HepG2 (cell line): ENCODE results near the gene JAGN1.
"Not testable (repeated sequence)": the region's sequence is repeated elsewhere in the genome, so short reads cannot be mapped to it uniquely, and the experiment has no call there.

Experiments used
- FOSL1 ChIP-seq: sonication (generic); formaldehyde crosslinking; IDR thresholded peaks from 2 replicates; pipeline ENCODE4 v1.9.0; 2021; ENCODE audit warnings: missing genetic modification reagents, borderline replicate concordance
- GABPA ChIP-seq, 2 experiments: IDR thresholded peaks; 2 replicates each; pipeline ENCODE4 v1.6.1; 2011 to 2016; ENCODE audit warnings: low read depth in 2 of 2, low read length in 1 of 2, missing biosample characterization in 1 of 2, missing genetic modification characterization in 1 of 2
- MAFK ChIP-seq, 2 experiments: IDR thresholded peaks in 1 of 2; conservative IDR thresholded peaks in 1 of 2; 2 replicates each; pipeline ENCODE4 v1.6.1; 2011; ENCODE audit warnings: improper control_type of control experiment in 2 of 2, low read length in 2 of 2
- MAZ ChIP-seq, 2 experiments: sonication (generic) in 1 of 2; formaldehyde crosslinking in 1 of 2; IDR thresholded peaks; 2 replicates each; pipeline versions ENCODE4 v1.5.0 to v1.6.1; 2012 to 2020; ENCODE audit warnings: low read depth in 2 of 2, mild to moderate bottlenecking in 2 of 2, borderline replicate concordance in 1 of 2, improper control_type of control experiment in 1 of 2, low read length in 1 of 2, missing genetic modification reagents in 1 of 2, moderate library complexity in 1 of 2
- MTF1 ChIP-seq: sonication (generic); formaldehyde crosslinking; IDR thresholded peaks from 2 replicates; pipeline ENCODE4 v1.5.0; 2020; ENCODE audit warnings: missing genetic modification reagents
- MZF1 ChIP-seq: sonication (generic); formaldehyde crosslinking; IDR thresholded peaks from 2 replicates; pipeline ENCODE4 v1.8.1; 2023; ENCODE audit warnings: mild to moderate bottlenecking, missing genetic modification reagents, borderline replicate concordance
- RAD21 ChIP-seq: fragments of 450-650 bp; formaldehyde crosslinking; IDR thresholded peaks from 2 replicates; pipeline ENCODE4 v1.5.0; 2020; ENCODE audit warnings: mild to moderate bottlenecking
- RNF2 ChIP-seq: fragments of 450-650 bp; conservative IDR thresholded peaks from 2 replicates; pipeline ENCODE4 v1.6.1; 2016; ENCODE audit warnings: low read depth
- YY1 ChIP-seq: IDR thresholded peaks from 2 replicates; pipeline ENCODE4 v1.6.1; 2011; ENCODE audit warnings: low read length, low read depth, moderate library complexity, mild to moderate bottlenecking; ENCODE audit not compliant: insufficient read depth, insufficient replicate concordance
- ZNF232 ChIP-seq: sonication (generic); formaldehyde crosslinking; IDR thresholded peaks from 2 replicates; pipeline ENCODE4 v1.4.0; 2020; ENCODE audit warnings: missing genetic modification reagents, borderline replicate concordance
- ZSCAN9 ChIP-seq: IDR thresholded peaks from 2 replicates; pipeline ENCODE4 v1.6.1; 2016; ENCODE audit warnings: borderline replicate concordance
- TF ChIP-seq, protein P1 (sequence below): sonication (generic); formaldehyde crosslinking; IDR thresholded peaks from 2 replicates; pipeline ENCODE4 v1.8.0; 2022; ENCODE audit warnings: missing genetic modification reagents, mild to moderate bottlenecking, inconsistent platforms, borderline replicate concordance
- TF ChIP-seq, protein P2 (sequence below): sonication (generic); formaldehyde crosslinking; IDR thresholded peaks from 2 replicates; pipeline ENCODE4 v1.5.0; 2020; ENCODE audit warnings: mild to moderate bottlenecking, missing genetic modification reagents, moderate library complexity
- TF ChIP-seq, protein P3 (sequence below): sonication (generic); formaldehyde crosslinking; IDR thresholded peaks from 2 replicates; pipeline ENCODE4 v1.8.0; 2022; ENCODE audit warnings: mild to moderate bottlenecking, missing genetic modification reagents, moderate library complexity

DNA sequence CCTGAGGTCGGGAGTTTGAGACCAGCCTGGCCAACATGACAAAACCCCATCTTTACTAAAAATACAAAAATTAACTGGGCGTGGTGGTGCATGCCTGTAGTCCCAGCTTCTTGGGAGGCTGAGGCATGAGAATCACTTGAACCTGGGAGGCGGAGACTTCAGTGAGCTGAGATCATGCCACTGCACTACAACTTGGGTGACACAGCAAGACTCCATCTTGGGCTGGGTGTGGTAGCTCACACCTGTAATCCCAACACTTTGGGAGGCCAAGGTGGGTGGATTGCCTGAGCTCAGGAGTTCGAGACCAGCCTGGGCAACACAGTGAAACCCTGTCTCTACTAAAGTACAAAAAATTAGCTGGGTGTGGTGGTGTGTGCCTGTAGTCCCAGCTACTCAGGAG lies 14.2 kb upstream of the JAGN1 start:
- TF ChIP-seq, protein P1, sequence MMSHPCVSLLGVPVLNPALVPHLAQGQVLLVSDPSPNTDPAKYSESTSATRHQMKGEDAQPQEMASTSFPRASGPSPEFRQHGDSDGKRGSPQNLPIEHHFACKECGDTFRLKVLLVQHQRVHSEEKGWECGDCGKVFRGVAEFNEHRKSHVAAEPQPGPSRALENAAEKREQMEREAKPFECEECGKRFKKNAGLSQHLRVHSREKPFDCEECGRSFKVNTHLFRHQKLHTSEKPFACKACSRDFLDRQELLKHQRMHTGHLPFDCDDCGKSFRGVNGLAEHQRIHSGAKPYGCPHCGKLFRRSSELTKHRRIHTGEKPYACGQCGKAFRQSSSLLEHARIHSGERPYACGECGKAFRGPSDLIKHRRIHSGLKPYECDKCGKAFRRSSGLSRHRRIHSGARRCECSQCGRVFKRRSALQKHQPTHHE (CRISPR knock-in tag), result not testable (repeated sequence)
- TF ChIP-seq MAFK (conservative IDR thresholded peaks at IDR 0.05 in 1 of 2, IDR thresholded peaks at IDR 0.05 in 1 of 2; ENCODE audit: low read length in 2 of 2); ZSCAN9 (CRISPR knock-in tag); FOSL1 (CRISPR knock-in tag); MTF1 (CRISPR knock-in tag); ZNF232 (CRISPR knock-in tag); MAZ (IDR thresholded peaks at IDR 0.05; ENCODE audit: borderline replicate concordance, low read depth, low read length); MAZ (CRISPR knock-in tag; IDR thresholded peaks at IDR 0.05; ENCODE audit: low read depth); MZF1 (CRISPR knock-in tag); RAD21 (CRISPR knock-in tag); RNF2; GABPA (IDR thresholded peaks at IDR 0.05; ENCODE audit: low read depth, low read length); GABPA (CRISPR knock-in tag; IDR thresholded peaks at IDR 0.05; ENCODE audit: low read depth); YY1: not testable (repeated sequence)
- TF ChIP-seq, protein P2, sequence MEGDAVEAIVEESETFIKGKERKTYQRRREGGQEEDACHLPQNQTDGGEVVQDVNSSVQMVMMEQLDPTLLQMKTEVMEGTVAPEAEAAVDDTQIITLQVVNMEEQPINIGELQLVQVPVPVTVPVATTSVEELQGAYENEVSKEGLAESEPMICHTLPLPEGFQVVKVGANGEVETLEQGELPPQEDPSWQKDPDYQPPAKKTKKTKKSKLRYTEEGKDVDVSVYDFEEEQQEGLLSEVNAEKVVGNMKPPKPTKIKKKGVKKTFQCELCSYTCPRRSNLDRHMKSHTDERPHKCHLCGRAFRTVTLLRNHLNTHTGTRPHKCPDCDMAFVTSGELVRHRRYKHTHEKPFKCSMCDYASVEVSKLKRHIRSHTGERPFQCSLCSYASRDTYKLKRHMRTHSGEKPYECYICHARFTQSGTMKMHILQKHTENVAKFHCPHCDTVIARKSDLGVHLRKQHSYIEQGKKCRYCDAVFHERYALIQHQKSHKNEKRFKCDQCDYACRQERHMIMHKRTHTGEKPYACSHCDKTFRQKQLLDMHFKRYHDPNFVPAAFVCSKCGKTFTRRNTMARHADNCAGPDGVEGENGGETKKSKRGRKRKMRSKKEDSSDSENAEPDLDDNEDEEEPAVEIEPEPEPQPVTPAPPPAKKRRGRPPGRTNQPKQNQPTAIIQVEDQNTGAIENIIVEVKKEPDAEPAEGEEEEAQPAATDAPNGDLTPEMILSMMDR, result not testable (repeated sequence)
- TF ChIP-seq, protein P3, sequence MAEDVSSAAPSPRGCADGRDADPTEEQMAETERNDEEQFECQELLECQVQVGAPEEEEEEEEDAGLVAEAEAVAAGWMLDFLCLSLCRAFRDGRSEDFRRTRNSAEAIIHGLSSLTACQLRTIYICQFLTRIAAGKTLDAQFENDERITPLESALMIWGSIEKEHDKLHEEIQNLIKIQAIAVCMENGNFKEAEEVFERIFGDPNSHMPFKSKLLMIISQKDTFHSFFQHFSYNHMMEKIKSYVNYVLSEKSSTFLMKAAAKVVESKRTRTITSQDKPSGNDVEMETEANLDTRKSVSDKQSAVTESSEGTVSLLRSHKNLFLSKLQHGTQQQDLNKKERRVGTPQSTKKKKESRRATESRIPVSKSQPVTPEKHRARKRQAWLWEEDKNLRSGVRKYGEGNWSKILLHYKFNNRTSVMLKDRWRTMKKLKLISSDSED (CRISPR knock-in tag), result not testable (repeated sequence)
